Measurements from ENCODE around the gene HTT-AS.

- TF ChIP-seq SIN3A (IDR thresholded peaks at IDR 0.05; ENCODE audit: borderline replicate concordance, insufficient read depth, low read length) (no peak), TAF1 (IDR thresholded peaks at IDR 0.05; ENCODE audit: borderline replicate concordance, insufficient read depth, low read length) (no peak), REST (IDR thresholded peaks at IDR 0.05; ENCODE audit: insufficient read depth in 1 of 2, low read depth in 2 of 2, low read length in 2 of 2) (no peak)
Observed at GRCh38 chr4:3019145-3019846, 55.0 kb downstream of the HTT-AS start.

All from PFSK-1 (cell line).